ENCODE results near the gene ITSN2.
A peak's percentile ranks its signal among the peaks of the same experiment; 100 is the strongest.

The ITSN2 gene

GRCh38 chr2:24176326-24176725 lies 184.0 kb downstream of the ITSN2 start:
- no peak for DNase-seq (ENCODE audit: low spot score)

GRCh38 chr2:24175631-24176187 lies 184.6 kb downstream of the ITSN2 start:
- no peak for DNase-seq (ENCODE audit: low spot score)

GRCh38 chr2:24174851-24175277 lies 185.5 kb downstream of the ITSN2 start, which contains the start of gene FAM228A:
Gene FAM228A, plus strand, starts transcription at chr2:24175053. Its CDS starts 428 bp downstream, at chr2:24175481.
- DNase-seq (ENCODE audit: low spot score), result no peak

- no peak for DNase-seq (ENCODE audit: low spot score)
Observed at GRCh38 chr2:24169023-24169422, 191.3 kb downstream of the ITSN2 start.

- DNase-seq (ENCODE audit: low spot score), result peak; percentile 13
Observed at GRCh38 chr2:24164416-24164973, 195.8 kb downstream of the ITSN2 start.

- DNase-seq (ENCODE audit: low spot score), result no peak
Observed at GRCh38 chr2:24163601-24164000, 196.7 kb downstream of the ITSN2 start.

- no peak for DNase-seq (ENCODE audit: low spot score)
Observed at GRCh38 chr2:24163186-24163585, 197.2 kb downstream of the ITSN2 start.

- no peak for DNase-seq (ENCODE audit: low spot score)
Observed at GRCh38 chr2:24162494-24162893, 197.8 kb downstream of the ITSN2 start.

- DNase-seq (ENCODE audit: low spot score), result no peak
Observed at GRCh38 chr2:24160761-24161160, 199.6 kb downstream of the ITSN2 start.

GRCh38 chr2:24159708-24160107 lies 200.6 kb downstream of the ITSN2 start:
- DNase-seq (ENCODE audit: low spot score), result no peak

GRCh38 chr2:24158131-24158530 lies 202.2 kb downstream of the ITSN2 start:
- DNase-seq (ENCODE audit: low spot score), result no peak

GRCh38 chr2:24153478-24153877 lies 206.9 kb downstream of the ITSN2 start:
- DNase-seq (ENCODE audit: low spot score), result no peak

Data from kidney tubule cell (primary cell).